K562 (cell line): Measurements from ENCODE around the gene DDR1. TPM values are rescaled to one million over a fixed set of nuclear protein-coding genes. Genes with fewer than 3 reads are reported as not detected.
A peak's percentile ranks its signal among the peaks of the same experiment; 100 is the strongest.

ENCODE experiments used
- ATAC-seq: fragments of 200-7000 bp; cut with Tn5 transposase; 3 replicates; pipeline ENCODE4 v1.9.1; 2020; ENCODE audit warnings: moderate library complexity
- BruUV-seq: library from RNA; stranded (reverse); fragments of 400-500 nt; replicated peaks from 2 replicates; lab custom pipeline; 2021; lab: Mats Ljungman, UMichigan
- CTCF ChIA-PET: fragments of 300-600 bp; formaldehyde crosslinking; extraction: SDS; loops from one replicate; lab custom pipeline; 2021; ENCODE audit warnings: low intra/inter-chr PET ratio; lab: Yijun Ruan, JAX
- POLR2A ChIA-PET: fragments of 300-600, 350-650 bp; sonication (Branson Sonifier 250); formaldehyde crosslinking; extraction: SDS; loops from one replicate; lab custom pipeline; 2021; ENCODE audit warnings: antibody characterized with exemption, inconsistent platforms; lab: Yijun Ruan, JAX
- DNase-seq, 4 experiments: peaks; one replicate each; pipeline versions ENCODE4 v3.0.0 to v3.0.0-alpha.2; 2011 to 2018; ENCODE audit warnings: low spot score in 3 of 4, mixed read lengths in 3 of 4; ENCODE audit errors: extremely low read depth in 1 of 4
- FAIRE-seq: peaks from 2 replicates; lab custom pipeline; 2011; peaks lifted over from hg19 to GRCh38; lab: Jason Lieb, UNC
- H2AFZ ChIP-seq: 2 replicates; pipeline ENCODE4 v1.6.0; 2011; ENCODE audit warnings: low read depth, low read length, control low read depth, inconsistent platforms
- H3K27ac ChIP-seq: fragments of 200-600 bp; 3 replicates; pipeline ENCODE4 v1.8.0; 2011; ENCODE audit warnings: low read depth, mild to moderate bottlenecking, control low read depth, inconsistent platforms, low read length, moderate library complexity, mixed read lengths; ENCODE audit errors: extremely low read depth
- H3K27me3 ChIP-seq, 2 experiments: fragments of 300-600 bp in 1 of 2; 2 replicates in 1 of 2; 3 replicates in 1 of 2; pipeline versions ENCODE4 v1.6.0 to v1.8.0; 2011; ENCODE audit warnings: inconsistent platforms in 2 of 2, low read length in 2 of 2, mild to moderate bottlenecking in 1 of 2, mixed read lengths in 1 of 2, moderate library complexity in 1 of 2; ENCODE audit not compliant: control insufficient read depth in 2 of 2, insufficient read depth in 2 of 2
- H3K36me3 ChIP-seq: fragments of 300-600 bp; 3 replicates; pipeline ENCODE4 v1.8.0; 2011; ENCODE audit warnings: mild to moderate bottlenecking, low read length, inconsistent platforms; ENCODE audit not compliant: control insufficient read depth, insufficient read depth
- H3K4me1 ChIP-seq, 2 experiments: fragments of 200-600 bp in 1 of 2; replicated peaks in 1 of 2; 2 replicates in 1 of 2; 3 replicates in 1 of 2; pipeline versions ENCODE4 v1.5.1 to v1.8.0; 2011; ENCODE audit warnings: inconsistent platforms in 2 of 2, low read length in 2 of 2, mild to moderate bottlenecking in 1 of 2, mixed read lengths in 1 of 2, moderate library complexity in 1 of 2; ENCODE audit not compliant: control insufficient read depth in 2 of 2, insufficient read depth in 2 of 2
- H3K4me2 ChIP-seq: 2 replicates; pipeline ENCODE4 v1.6.1; 2011; ENCODE audit warnings: low read length, control low read depth, inconsistent platforms, mixed read lengths; ENCODE audit not compliant: insufficient read depth
- H3K4me3 ChIP-seq: fragments of 200-600 bp; sonication (generic), shearing (Covaris generic); 2 replicates; pipeline ENCODE4 v1.5.1; 2016; ENCODE audit warnings: control low read depth, inconsistent platforms
- H3K79me2 ChIP-seq: fragments of 200-600 bp; 3 replicates; pipeline ENCODE4 v1.8.0; 2011; ENCODE audit warnings: low read length, inconsistent platforms; ENCODE audit not compliant: control insufficient read depth, insufficient read depth
- H3K9ac ChIP-seq, 2 experiments: 2 replicates each; pipeline versions ENCODE4 v1.6.0 to v1.6.1; 2011; ENCODE audit warnings: low read depth in 2 of 2, low read length in 2 of 2, control low read depth in 1 of 2, inconsistent platforms in 1 of 2, mild to moderate bottlenecking in 1 of 2, mixed read lengths in 1 of 2; ENCODE audit not compliant: insufficient read depth in 1 of 2
- H3K9me1 ChIP-seq: one replicate; pipeline ENCODE4 v1.6.0; 2011; ENCODE audit warnings: inconsistent platforms, mild to moderate bottlenecking, low read length, moderate library complexity; ENCODE audit not compliant: control insufficient read depth, insufficient read depth
- H3K9me3 ChIP-seq: replicated peaks from 2 replicates; pipeline ENCODE4 v1.5.1; 2011; ENCODE audit warnings: low read depth, low read length, inconsistent platforms; ENCODE audit not compliant: control insufficient read depth, insufficient read depth
- H4K20me1 ChIP-seq: replicated peaks from 2 replicates; pipeline ENCODE4 v1.6.1; 2011; ENCODE audit warnings: low read length, inconsistent platforms, mixed read lengths; ENCODE audit not compliant: control insufficient read depth, insufficient read depth
- FOXO4 ChIP-seq: fragments of 450-650 bp; formaldehyde crosslinking; IDR thresholded peaks from 2 replicates; pipeline ENCODE4 v1.4.0; 2020; ENCODE audit warnings: mild to moderate bottlenecking, moderate library complexity
- NBN ChIP-seq: fragments of 450-650 bp; IDR thresholded peaks from 2 replicates; pipeline ENCODE4 v1.6.1; 2016; ENCODE audit warnings: low read depth, mild to moderate bottlenecking
- NCOA1 ChIP-seq: fragments of 450-650 bp; IDR thresholded peaks from 2 replicates; pipeline ENCODE4 v1.6.1; 2016; ENCODE audit warnings: low read depth
- RAD51 ChIP-seq: fragments of 450-650 bp; IDR thresholded peaks from 2 replicates; pipeline ENCODE4 v1.7.1; 2016; ENCODE audit warnings: low read depth, mild to moderate bottlenecking, borderline replicate concordance
- RCOR1 ChIP-seq, 2 experiments: IDR thresholded peaks; 2 replicates each; pipeline ENCODE4 v1.6.1; 2012; ENCODE audit warnings: low read depth in 2 of 2, low read length in 2 of 2, borderline replicate concordance in 1 of 2, improper control_type of control experiment in 1 of 2
- RFX5 ChIP-seq: IDR thresholded peaks from 2 replicates; pipeline ENCODE4 v1.6.1; 2011; ENCODE audit warnings: low read depth, mild to moderate bottlenecking, improper control_type of control experiment, low read length
- SMARCC2 ChIP-seq: fragments of 450-650 bp; IDR thresholded peaks from 2 replicates; pipeline ENCODE4 v1.6.1; 2017; ENCODE audit warnings: antibody characterized with exemption, moderate library complexity, mild to moderate bottlenecking, low read depth
- TAL1 ChIP-seq: fragments of 450-650 bp; IDR thresholded peaks from 2 replicates; pipeline ENCODE4 v1.6.1; 2016; ENCODE audit warnings: mild to moderate bottlenecking
- ZBED1 ChIP-seq: IDR thresholded peaks from 2 replicates; pipeline ENCODE4 v1.6.1; 2014
- ZC3H11A ChIP-seq: IDR thresholded peaks from 2 replicates; pipeline ENCODE4 v1.6.1; 2012; ENCODE audit warnings: low read depth, low read length, improper control_type of control experiment
- ZNF175 ChIP-seq: fragments of 200-800 bp; sonication (Bioruptor generic); IDR thresholded peaks from 2 replicates; pipeline ENCODE4 v1.6.1; 2016; ENCODE audit warnings: low read depth, mild to moderate bottlenecking, missing genetic modification characterization, missing compliant biosample characterization
- ZNF764 ChIP-seq: fragments of 250-450 bp; sonication (Bioruptor Pico); IDR thresholded peaks from 2 replicates; pipeline ENCODE4 v1.4.0; 2020; ENCODE audit warnings: low read depth, mild to moderate bottlenecking, moderate library complexity
- WGBS: fragments of 100-300 bp; shearing (Covaris generic); methylation state at CpG from one replicate; pipeline ENCODE4 v1.1.6; 2016; ENCODE audit warnings: low coverage, mixed read lengths; ENCODE audit not compliant: insufficient coverage; ENCODE audit errors: missing lambda C conversion rate; 5-methylcytosine and 5-hydroxymethylcytosine counted together
- in situ Hi-C: fragments of 300-500 bp; cut with MboI; formaldehyde crosslinking; loops from 4 replicates; pipeline ENCODE4 v1.15.0; 2018; ENCODE audit warnings: inconsistent platforms, mixed read lengths
- intact Hi-C: fragments of 100-400 bp; cut with micrococcal nuclease; formaldehyde crosslinking; loops from 2 replicates; pipeline ENCODE4 v1.14.2; 2022
- polyA plus RNA-seq, 8 experiments: library from polyadenylated mRNA; depleted of rRNA in 4 of 8; stranded (reverse) in 5 of 8; unstranded in 3 of 8; fragments of >200 nt; fragmentation: Nextera tagmentation in 2 of 8; fragmentation: Illumina TruSeq in 1 of 8; extraction: Ambion mirVana in 2 of 8; extraction: Trizol in 1 of 8; gene quantifications; 2 replicates each; pipeline versions ENCODE4 v1.2.1 to v1.2.3, GENCODE V29; 2011 to 2014; ENCODE audit warnings: inconsistent platforms in 1 of 8, missing spikeins in 1 of 8
- total RNA-seq, 7 experiments: library from RNA; depleted of rRNA in 6 of 7; stranded (reverse); fragments of >200 nt in 6 of 7; fragmentation: Illumina TruSeq in 2 of 7; extraction: Trizol in 2 of 7; gene quantifications; 2 replicates each; pipeline versions ENCODE4 v1.2.1 to v1.2.3, GENCODE V29; 2011 to 2021; ENCODE audit warnings: low replicate concordance in 1 of 7
- TF ChIP-seq, protein P1 (sequence below), 2 experiments: fragments of 450-650 bp; conservative IDR thresholded peaks; 2 replicates each; pipeline ENCODE4 v1.6.1; 2017; ENCODE audit warnings: mild to moderate bottlenecking in 2 of 2, moderate library complexity in 2 of 2
- TF ChIP-seq, protein P2 (sequence below): fragments of 450-650 bp; IDR thresholded peaks from 2 replicates; pipeline ENCODE4 v1.6.1; 2018; ENCODE audit warnings: mild to moderate bottlenecking, low read depth; ENCODE audit not compliant: partially characterized antibody

DDR1 gene
- total and polyA plus RNA-seq, 9 of the 15 experiments (the other 6 are each of a cell fraction or from before 2014, with no cell fraction given) = 1.4 to 44.6 (median 12.2) TPM

DNA sequence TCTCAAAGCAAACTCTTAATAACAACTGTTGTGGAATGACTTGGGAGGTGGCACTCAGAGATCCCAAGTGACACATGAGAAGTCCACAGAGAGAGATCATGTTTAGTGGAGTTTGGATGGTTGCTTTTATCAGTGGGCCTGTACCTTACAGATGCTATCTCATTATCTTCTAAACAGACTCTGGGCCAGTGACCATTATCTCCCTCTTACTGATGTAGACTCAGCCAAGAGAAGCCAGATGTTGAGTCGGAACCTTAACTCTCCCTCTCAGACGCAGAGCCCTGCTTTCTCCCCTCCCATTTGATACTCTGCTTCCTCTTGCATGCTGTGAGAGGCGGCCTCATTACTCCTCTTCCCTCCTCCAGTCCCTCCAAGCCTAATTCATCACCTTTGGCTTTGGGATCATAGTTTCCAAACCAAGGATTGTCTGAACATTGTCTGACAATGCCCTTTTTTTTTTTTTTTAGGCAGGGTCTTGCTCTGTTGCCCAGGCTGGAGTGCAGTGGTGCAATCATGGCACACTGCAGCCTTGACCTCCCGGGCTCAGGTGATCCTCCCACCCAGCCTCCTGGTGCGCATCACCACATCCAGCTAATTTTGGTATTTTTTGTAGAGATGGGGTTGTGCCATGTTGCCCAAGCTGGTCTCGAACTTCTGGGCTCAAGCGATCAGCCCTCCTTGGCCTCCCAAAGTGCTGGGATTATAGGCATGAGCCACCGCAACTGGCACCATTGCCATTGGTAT, 4.5 kb upstream of the DDR1 start (continued):
- TF ChIP-seq NBN (peak; percentile 36; the same call in 1 of the 2 replicates), RCOR1 (IDR thresholded peaks at IDR 0.05; ENCODE audit: borderline replicate concordance in 1 of 2, low read depth in 2 of 2, low read length in 2 of 2) (peak in 1 of 2 experiments; percentile 87; a peak in 2 of 4 replicates), ZC3H11A (no peak)

- H3K27ac ChIP-seq = no peak overlapping the region
- no peaks in the 10 kb centered on the region for H3K27me3 ChIP-seq
- no peaks in the 10 kb centered on the region for H3K9me3 ChIP-seq
- DNase-seq (no peak), ATAC-seq (no peak), FAIRE-seq (no peak)
- no peak overlapping the region for H3K4me3 ChIP-seq
- no peaks in the 10 kb centered on the region for H4K20me1 ChIP-seq
- POLR2A ChIA-PET = interaction anchor here (0.6 to 1.6 kb wide), 7 partner anchors 8 to 141 kb away, joined by 3 to 4 read pairs (median 3); no protein-coding TSS in a partner anchor
- H3K9me1 ChIP-seq = no peaks in the 10 kb centered on the region
- H2AFZ ChIP-seq = 0 out of 2 replicates have a peak overlapping the region, but pooled peaks have one; percentile 23
- no peaks in the 10 kb centered on the region for H3K36me3 ChIP-seq
- peaks cover 12% of the 10 kb centered on the region for H3K79me2 ChIP-seq
- BruUV-seq = no TSS peak
- H3K4me2 ChIP-seq = no peak overlapping the region
- H3K4me1 ChIP-seq = peaks cover 76 to 79% of the 10 kb centered on the region in 2 experiments
- 79% methylated on average over 16 of the region's 16 CpGs for WGBS
- peak overlapping the region in 1 of 2 experiments; percentile 77; a peak in 2 of 4 replicates for H3K9ac ChIP-seq
- CTCF ChIA-PET = no interaction called here
- intact Hi-C loops = no loop called here
- in situ Hi-C loops = no loop called here
- TF ChIP-seq ZBED1 (no peak), ZNF175 (CRISPR knock-in tag) (no peak), SMARCC2 (no peak), RFX5 (no peak), NCOA1 (no peak), FOXO4 (no peak), RAD51 (no peak), ZNF764 (no peak), TAL1 (no peak)
- TF ChIP-seq, protein P1, sequence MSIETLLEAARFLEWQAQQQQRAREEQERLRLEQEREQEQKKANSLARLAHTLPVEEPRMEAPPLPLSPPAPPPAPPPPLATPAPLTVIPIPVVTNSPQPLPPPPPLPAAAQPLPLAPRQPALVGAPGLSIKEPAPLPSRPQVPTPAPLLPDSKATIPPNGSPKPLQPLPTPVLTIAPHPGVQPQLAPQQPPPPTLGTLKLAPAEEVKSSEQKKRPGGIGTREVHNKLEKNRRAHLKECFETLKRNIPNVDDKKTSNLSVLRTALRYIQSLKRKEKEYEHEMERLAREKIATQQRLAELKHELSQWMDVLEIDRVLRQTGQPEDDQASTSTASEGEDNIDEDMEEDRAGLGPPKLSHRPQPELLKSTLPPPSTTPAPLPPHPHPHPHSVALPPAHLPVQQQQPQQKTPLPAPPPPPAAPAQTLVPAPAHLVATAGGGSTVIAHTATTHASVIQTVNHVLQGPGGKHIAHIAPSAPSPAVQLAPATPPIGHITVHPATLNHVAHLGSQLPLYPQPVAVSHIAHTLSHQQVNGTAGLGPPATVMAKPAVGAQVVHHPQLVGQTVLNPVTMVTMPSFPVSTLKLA (conservative IDR thresholded peaks at IDR 0.05) = no peak
- TF ChIP-seq, protein P2, sequence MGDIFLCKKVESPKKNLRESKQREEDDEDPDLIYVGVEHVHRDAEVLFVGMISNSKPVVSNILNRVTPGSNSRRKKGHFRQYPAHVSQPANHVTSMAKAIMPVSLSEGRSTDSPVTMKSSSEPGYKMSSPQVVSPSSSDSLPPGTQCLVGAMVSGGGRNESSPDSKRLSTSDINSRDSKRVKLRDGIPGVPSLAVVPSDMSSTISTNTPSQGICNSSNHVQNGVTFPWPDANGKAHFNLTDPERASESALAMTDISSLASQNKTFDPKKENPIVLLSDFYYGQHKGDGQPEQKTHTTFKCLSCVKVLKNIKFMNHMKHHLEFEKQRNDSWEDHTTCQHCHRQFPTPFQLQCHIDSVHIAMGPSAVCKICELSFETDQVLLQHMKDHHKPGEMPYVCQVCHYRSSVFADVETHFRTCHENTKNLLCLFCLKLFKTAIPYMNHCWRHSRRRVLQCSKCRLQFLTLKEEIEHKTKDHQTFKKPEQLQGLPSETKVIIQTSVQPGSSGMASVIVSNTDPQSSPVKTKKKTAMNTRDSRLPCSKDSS = no peak
Measured at GRCh38 chr6:30880698-30881252, 3.5 kb upstream of the DDR1 start.
